NCI-H69 (cell line): ENCODE data around the gene RIC8B.

Experiments used
- DNase-seq: peaks from one replicate; lab custom pipeline; 2025; lab: John Stamatoyannopoulos, UW

The RIC8B gene

DNA sequence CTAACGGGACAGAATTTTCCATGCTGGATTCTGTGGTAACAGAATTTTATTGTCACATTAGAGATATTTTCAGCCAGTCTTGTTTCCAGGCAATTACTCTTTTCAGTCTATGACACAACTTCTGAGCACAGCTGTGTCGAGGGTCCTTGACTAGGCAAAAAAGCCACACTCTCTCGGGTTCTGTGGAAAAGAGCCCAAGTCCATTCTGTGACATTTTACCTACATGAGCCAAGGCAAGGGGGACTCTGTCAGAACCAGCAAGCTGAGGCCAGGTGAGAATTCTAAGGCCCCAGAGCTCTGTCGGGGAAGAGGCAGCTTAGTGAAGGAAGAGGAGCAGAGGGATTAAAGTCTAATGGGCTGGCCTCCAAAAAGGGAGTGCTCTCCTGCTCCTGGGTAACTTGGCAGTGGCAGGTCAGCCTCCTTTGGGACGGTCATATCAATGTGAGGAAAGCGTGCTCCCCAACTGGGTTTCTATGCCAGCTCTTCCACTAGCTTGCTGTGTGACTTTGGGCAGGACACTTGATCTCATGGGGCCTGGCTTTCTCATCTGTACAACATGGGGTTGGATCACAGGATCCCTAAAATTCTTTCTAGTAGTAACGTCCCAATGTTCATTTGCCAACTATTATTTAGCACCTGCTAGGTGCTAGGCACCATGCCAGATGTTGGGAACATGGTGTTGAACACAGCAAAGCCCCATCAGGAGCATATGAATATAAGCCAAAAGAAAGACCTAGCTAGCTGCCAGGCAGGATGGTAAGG is 16.0 kb upstream of the RIC8B start:
- DNase-seq, result no peak

DNA sequence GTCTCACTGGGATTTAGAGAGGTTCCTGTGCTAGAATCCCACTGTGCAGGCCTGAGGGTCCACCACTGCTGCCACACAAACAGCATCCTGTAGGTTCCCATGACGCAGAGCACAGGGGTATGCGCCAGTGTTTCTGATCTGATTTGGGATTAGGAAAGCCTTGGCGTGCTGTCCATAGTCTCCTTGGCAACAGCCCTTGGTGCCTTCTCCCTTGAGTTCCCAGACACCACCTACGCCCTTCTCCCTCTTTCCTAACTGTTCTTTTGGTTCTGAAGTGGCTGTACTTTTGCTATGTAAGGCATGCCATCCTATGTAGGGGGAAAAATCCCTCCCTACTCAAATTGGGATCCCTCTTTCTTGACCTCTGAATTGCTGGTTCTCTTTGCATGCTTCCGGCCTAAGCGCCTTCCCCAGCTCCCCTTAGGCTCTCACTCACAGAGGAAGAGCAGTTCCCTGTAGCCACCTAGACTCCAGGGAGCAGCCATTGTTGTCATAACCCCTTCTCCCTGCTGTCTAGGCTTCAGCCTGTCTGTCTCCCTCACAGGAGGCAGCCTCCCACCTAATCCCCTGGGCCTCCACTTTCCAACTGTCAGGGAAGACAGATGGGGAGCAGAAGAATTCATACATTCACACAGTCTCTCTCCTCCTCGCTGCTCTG is 14.8 kb upstream of the RIC8B start:
- peak; percentile 84 for DNase-seq

DNA sequence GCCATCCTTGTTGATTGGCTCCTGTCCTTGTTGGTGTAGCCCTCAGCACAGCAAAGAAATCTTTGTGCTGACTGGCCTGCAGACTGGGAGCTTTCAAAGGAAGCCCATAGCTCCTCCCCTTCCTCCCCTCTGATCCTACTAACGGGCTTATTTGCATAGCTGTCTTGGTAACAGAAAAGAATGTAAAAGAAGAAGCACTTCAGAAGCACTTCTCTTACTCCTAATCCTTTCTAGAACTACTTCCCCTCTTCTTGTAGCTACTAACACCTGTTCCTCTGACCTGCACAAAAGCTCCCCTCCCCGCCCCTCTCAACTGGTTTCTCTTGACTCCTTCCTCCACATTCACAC is 14.3 kb upstream of the RIC8B start:
- DNase-seq, result no peak

DNA sequence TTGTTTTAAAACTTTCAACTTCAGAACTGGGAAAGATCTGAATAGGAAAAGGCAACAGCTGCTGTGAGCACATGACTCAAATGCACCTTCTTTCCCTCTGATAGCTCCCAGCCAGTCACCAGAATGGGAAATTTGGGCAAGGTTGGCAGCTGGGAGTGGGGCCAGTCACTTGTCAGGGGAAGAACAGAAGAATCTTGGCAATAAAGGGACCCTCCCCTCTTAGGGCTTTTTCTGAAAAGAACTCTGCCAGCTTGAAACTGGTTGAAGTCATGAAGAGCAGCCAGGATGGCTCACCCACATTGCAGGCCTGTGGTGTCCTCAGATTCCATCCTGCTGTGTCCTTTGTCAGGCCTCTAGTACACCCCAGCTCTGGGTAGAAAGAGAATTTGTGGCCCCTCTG is 10.3 kb upstream of the RIC8B start:
- no peak for DNase-seq

DNA sequence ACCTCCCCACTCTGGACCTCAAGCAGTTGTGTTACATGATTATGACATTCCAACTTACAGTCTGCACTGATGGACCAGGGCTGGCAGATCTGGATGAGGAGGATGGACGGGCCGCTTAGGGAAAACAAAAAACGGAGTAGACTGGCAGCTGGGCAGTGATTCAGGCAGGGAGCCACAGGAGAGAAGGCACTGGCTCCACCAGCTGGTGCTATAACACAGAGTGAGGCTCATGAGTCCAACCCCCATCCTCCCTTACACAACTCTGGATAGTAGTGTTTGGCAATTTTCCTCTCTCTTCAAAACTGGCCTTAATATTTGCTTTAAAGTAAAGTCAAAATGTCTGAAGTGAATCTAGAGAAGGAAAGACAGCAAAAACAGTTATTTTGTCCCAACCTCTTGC is 9.7 kb upstream of the RIC8B start:
- peak; percentile 64 for DNase-seq

DNA sequence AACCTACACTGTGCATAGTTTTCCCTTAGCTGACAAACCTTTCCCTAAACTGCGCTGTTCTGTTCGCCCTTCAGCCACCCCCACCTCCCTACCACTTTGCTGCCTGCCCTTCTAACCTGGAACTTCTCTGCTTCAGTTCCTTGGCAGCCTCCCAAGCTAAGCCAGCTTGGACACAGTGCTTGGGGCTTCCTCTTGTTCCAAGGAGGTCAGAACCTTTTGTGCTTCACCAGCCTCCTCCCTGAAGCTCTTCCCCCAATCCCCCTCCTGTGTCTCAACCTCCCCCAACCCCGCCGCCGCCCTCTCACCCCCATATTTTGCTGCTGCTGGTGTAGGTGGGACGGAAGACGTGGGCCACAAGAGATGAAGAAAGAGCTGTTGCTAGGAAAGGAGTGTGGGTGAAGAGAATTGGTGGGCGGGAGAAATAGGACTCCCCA is 8.1 kb upstream of the RIC8B start:
- peak; percentile 77 for DNase-seq

DNA sequence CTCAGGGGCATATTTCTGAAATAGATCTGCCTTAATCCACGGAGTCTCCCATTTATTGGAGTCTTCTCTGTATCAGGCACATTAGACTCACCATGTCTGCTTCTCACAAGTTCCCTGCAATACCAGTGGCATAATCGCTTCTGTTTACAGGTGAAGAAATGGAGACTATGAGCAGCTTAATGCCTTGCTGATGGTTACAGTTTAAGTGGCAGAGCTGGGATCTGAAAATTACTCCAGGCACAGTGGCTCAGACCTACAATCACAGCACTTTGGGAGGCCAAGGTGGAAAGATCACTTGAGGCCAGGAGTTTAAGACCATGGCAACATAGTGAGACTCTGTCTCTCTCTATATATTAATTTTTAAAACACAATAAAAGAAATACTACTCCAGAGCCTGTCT is 7.3 kb upstream of the RIC8B start:
- peak; percentile 44 for DNase-seq

DNA sequence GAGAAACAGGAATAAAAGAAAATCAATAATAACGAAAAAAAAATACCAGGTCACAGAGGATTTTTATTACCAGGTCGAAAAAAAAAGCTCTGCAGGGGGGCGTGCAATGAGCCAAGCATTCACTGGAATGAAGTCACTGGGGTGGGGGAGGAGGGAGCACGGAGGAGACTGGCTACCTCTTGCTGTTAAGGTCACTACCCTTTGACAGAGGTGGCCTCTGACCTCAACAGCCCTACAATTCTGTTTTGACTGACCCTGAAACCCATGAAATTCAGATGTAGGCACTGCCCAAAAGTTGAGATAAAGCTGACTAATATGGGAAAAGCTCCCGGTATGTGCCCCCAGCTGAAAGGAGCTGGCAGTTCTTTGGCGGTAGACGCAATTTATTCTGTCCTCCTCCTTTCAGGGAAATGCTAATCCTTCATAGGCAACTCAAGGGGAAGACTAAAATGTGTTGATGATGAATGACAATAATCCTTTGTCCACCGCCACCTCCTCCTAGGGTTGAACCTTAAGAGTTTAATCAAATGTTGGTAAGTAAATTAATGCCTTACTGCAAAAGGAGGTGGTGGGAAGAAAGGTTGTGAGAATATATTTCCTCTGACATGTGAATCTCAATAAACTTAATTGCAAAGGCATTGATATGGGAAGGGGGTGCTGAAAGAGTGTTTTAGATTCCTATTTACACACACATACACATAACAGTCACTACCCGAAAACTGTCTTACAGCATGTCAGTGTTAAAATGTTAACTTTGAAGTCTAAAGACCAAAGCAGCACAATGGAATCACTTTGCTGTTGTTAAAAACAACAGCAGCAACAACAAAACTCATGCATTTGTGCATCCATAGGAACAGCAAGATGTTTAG is 6.3 kb upstream of the RIC8B start:
- DNase-seq, result peak; percentile 83

DNA sequence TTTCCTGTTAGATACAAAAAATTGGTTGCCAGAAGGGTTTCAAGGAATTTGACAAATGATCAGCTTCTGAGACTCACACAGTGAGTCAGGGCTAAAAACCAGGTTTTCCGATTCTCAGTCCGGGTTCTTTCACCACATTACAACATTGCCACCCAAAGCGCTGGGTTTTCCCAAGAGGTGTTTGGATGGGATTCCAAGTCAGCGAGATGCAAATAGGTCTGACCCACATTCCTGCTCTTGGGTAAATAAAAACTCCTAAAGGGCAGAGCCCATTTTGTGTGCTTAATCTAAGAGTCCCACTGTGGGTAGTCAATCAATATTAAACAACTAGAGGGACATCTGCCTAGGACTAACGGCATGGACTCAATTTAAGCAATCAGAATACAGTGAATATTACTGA is 5.4 kb upstream of the RIC8B start:
- DNase-seq, result peak; percentile 41

DNA sequence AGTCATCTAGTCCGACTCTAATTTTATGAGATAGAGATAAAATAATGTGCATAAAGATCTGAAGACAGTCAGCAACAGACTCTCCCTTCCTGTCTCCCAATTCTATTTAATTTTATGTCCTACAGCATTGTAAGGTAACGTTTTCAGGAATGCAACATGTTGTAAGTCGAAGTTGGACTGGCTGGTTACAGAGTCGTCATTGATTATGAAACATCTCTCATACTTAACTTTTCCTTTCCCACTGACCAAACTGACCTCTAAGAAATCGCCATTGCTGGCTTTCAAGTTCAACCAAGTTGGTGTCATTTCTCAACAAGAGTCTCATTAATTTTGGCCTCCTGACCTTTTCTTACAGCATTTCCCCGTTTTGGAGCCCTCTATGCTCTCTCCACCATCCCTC is 4.9 kb upstream of the RIC8B start:
- no peak for DNase-seq

DNA sequence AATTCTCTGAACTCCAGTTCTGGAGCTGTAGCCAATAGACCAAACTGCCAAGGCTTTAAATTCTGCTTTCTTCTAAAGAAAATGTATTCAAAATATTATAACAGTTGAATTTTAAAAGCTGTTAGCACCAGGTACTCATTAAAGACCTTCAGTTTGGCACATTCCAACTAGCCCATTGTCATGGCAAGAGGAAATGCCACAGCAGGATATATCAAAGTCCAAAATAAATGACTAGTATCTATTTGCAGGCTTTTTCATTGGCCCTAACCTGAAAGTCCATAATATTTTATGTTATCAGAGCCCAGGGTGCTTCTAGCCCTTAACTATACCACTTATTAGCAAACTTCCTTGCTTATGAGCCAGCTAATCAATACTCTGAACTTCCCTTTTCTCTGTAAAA is 3.1 kb upstream of the RIC8B start:
- DNase-seq, result peak; percentile 57

DNA sequence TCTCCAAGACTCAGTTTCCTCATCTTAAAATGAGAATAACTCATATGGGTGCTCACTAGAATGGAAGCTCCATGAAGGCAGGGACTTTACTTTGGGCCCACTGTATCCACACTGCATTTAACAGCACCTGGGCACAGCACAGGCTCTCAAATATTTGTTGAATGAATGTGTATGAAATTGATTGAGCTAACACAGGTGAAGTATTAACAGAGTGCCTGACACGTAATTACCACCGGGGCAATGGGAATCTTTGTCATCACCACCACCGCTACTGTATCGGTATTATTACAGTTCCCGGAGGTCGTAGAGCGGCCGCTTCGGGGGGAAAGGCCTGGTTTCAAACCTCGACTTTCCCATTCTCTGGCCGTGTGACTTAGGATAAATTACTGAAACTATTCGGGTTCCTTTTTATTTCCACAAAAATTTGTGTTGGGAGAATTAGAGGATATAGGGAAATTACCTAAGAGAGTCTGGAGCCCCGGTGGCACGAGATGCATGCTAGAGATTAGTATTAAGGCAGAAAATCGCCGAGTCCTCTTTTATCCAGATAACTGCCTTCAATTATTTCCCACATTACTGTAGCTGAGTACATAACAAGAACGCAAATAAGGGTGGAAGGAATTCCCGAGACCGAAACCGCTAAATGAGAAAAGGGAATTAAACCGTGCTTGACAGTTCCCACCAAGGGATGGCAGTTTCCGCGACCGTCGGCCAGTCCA is 1.0 kb upstream of the RIC8B start:
- peak; percentile 53 for DNase-seq

DNA sequence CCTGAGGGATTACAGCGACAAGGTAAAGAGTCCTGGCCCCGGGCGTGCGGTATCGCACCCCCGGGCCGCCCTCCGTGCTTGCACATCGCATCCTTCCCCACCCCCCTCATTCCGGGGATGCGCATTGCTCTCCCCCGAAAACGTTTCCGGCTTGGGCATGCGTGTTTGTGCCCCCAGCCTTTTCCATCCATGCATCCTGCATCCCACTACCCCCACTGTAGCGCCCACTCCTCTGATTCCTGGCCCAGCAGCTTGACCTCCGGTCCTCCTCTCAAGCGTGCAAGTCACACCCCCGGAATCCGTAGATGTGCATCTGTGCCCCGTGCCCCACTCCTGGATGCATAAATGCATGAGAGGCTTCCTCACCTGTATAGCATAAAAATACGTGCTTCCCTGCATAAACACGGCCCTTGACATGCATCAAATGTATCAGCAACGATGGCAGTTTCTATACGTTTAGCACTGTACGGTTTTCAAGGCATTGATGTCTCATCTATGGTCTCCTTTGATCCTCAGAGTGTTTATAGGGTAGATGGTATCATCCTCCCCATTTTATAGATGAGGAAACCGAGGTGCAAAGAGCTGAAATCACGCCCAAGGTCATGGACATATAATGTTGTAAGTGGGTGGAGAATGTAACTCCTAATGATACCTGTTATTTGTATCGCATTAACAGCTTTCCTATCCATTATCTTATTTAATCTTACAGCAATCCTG is 484 bp downstream of the RIC8B start:
- DNase-seq, result peak; percentile 85

DNA sequence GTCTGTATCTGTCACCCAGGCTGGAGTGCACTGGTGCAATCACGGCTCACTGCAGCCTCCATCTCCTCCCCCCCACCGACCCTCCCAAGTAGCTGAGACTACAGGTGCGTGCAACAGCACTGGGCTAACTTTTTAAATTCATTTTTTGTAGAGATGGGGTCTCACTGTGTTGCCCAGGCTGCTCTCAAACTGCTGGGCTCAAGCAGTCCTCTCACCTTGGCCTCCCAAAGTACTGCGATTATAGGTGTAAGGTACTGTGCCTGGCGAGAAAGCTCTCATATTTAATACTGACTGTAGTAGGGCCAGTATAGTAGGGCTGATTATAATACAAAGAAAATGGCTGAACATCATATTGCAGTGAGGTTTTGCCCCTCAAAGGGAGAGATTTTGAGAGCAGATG is 2.4 kb downstream of the RIC8B start:
- no peak for DNase-seq

DNA sequence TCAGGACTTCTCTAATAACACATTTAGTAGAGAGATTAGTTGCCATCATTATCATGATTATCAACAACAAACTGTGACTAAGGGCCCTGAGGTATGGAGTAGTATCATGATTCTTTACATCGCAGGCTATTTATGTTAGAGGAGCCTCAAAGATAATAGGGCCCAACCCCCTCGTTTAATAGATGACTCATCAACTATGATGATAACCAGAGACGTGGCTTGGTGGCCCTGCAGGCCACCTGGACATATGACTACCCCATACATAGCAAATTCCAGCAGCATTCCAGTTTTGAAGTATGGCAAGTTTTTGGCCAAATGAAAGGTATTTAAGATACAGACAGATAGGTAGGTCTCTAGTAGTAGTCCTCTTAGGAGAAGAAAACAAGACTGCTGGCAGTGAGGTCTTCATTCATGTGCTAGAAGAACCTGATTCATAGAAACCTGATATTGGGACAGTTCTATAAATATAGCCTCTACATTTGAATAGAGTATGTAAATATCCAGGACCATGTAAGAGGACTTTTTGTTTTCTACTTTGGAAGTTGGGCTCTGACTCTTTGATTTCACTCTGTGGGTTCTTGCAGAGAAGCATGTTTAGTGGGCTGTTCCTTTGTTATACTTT is 5.6 kb downstream of the RIC8B start:
- DNase-seq, result peak; percentile 67

DNA sequence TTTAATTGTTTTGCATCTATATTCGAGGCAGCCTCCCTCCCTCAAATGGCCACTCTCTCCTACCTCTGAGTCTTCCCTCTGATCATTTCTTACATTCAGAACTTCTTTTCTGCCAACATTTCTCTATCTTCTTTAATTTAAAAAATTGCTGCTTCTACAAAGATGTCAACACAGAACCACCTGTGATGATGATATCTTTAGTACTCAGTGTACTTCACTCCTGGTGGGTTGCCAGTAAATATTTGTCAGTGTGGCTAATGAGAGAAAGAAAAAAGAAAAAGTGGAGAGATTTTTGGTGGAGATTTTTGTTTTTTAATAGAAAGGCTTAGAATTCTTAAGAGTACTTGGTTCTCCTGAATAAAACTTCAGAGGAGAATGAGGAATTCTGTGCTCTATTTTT is 8.1 kb downstream of the RIC8B start:
- DNase-seq, result no peak

DNA sequence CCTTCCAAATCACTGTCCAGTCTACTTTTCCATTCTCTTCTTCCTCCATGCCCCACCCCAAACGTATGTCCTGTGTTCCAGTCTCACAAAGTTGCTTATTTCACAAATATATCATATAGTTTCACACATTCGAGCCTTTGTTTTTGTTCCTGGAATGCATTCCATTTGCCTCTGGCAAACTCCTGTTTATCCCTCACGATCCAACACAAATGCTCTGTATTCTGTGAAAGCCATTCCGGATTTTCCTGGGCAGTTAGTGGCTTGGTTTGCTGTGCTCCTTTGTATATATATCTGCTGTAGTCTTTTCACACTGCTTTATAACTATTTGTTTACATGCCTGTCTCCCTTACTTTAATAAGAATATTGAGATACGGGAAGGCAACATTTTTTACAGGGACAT is 9.0 kb downstream of the RIC8B start:
- no peak for DNase-seq

DNA sequence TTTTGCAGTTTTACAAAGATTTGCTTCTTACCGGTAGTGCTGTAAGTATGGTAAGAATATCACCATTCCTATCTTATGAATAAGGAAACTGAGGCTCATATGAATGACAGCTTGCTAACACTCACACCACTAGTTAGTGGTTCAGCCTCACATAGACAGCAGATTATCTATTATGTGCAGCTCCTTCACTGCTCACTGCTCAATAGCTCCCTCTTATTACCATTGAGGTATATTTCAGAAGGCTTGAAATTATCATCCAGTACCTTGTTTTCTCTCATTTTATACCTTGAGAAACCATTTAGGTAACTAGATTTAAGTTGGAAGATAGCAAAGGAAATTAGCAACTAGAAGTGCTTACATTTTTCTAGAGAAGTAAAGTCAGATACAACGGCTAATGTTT is 15.5 kb downstream of the RIC8B start:
- DNase-seq, result peak; percentile 85

DNA sequence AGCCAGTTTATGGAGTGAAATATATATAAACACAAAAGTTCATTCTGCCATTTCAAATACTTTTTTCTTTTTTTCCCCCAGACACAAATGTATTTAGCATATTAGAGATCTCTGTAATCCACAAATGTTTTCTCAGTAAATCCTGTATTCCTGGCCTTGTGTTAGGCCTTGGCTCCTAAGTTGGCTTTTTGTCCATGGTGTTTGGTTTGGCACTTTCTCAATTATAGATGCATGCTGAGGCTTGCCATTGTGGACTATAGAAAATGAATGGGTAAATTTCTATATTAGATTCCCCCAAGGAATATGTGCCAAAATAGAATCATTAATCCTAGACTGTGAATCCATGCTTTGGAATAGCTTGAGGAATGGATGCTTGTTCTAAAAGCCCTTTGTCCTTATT is 17.0 kb downstream of the RIC8B start:
- peak; percentile 97 for DNase-seq

DNA sequence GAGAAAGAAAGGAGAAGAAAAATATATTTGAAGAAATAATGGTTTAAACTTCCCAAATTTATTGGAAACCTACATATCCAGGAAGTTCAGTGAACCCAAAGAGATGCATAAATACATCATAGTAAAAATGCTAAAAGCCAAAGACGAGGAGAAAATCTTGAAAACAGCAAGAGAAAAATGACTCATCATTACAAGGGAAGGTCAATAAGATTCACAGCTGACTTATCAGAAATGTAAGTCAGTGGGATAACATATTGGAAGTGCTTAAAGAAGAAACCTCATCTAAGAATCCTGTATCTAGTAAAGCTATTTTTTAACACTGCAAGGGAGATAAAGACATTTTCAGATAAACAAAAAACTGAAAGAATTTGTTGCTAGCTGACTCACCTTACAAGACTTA is 19.9 kb downstream of the RIC8B start:
- no peak for DNase-seq

DNA sequence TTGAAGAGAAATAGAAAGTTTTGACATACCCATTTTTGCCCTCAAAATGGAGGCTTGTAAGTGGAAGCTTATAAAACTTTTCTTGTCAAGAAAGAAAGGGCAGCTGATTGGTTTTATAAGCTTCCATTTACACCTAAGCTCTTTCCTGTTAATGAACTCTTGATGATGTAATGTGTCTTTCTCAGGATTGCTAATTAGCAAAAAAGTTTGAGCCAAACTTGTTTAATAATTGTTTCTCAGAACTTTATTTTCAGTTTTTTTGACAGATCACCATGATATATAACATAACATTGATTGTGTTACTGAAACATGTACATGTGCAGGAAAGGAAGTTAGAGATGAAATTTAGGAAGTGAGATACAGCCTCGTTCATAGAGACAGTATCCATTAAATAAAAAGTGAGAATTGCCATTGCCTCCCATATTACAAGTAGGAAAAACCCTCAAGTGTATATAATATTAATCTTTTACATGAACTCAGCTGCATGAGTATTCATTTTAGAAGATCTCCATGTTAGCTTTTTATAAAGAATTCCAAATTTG is 26.8 kb downstream of the RIC8B start:
- no peak for DNase-seq
